ENCODE data around the gene NUTF2.

NUTF2 gene

GRCh38 chr16:67841198-67841815 lies 5.4 kb upstream of the NUTF2 start:
- H3K23ac ChIP-seq (ENCODE audit: low read length), result no peak overlapping the region
- peaks cover 22% of the 10 kb centered on the region for H3K79me2 ChIP-seq (ENCODE audit: control insufficient read depth, insufficient read depth, low read length)
- peak overlapping the region; percentile 60 for H3K4ac ChIP-seq (ENCODE audit: low read depth, low read length)
- H2AK5ac ChIP-seq (ENCODE audit: low read length), result no peak overlapping the region
- no peak overlapping the region for H2BK5ac ChIP-seq (ENCODE audit: low read length)
- no peak overlapping the region for H2BK120ac ChIP-seq (ENCODE audit: low read depth, low read length)
- peaks cover 16% of the 10 kb centered on the region for H3K79me1 ChIP-seq (ENCODE audit: low read length)
- no peak for DNase-seq
- H2BK15ac ChIP-seq (replicated peaks; ENCODE audit: low read depth), result no peak overlapping the region
- H3K27me3 ChIP-seq (ENCODE audit: insufficient read depth, low read length, poor library complexity), result no peaks in the 10 kb centered on the region
- H3K4me3 ChIP-seq (ENCODE audit: low read length), result no peak overlapping the region
- H3K4me1 ChIP-seq (ENCODE audit: control insufficient read depth, low read depth, low read length), result peaks cover 14% of the 10 kb centered on the region
- peak overlapping the region; percentile 66 for H3K9ac ChIP-seq (ENCODE audit: low read length)
- H3K27ac ChIP-seq (ENCODE audit: low read depth, low read length), result no peak overlapping the region
- no CpG with 5 or more reads among the region's 17 CpGs for WGBS (ENCODE audit: extremely low coverage, insufficient coverage, low lambda C conversion rate)
- H3K36me3 ChIP-seq (ENCODE audit: control insufficient read depth, insufficient read depth, low read length), result no peaks in the 10 kb centered on the region
- H4K5ac ChIP-seq (ENCODE audit: low read length), result peak overlapping the region; percentile 81
- H3K18ac ChIP-seq (ENCODE audit: low read length), result peak overlapping the region; percentile 62
- H3K56ac ChIP-seq (ENCODE audit: low read length), result peak overlapping the region; percentile 85
- H4K8ac ChIP-seq (ENCODE audit: low read depth, low read length), result peak overlapping the region; percentile 6
- H3K4me2 ChIP-seq (ENCODE audit: low read length), result peak overlapping the region; percentile 21

GRCh38 chr16:67841816-67842508 lies 4.8 kb upstream of the NUTF2 start, which contains the start of gene THAP11:
Gene THAP11, plus strand, starts transcription at chr16:67842320. Its CDS starts 235 bp downstream, at chr16:67842555.
- no peak within 1 kb of the TSS for H2BK15ac ChIP-seq (replicated peaks; ENCODE audit: low read depth)
- H3K4me3 ChIP-seq (ENCODE audit: low read length), result peak within 1 kb of the TSS; percentile 95
- H3K18ac ChIP-seq (ENCODE audit: low read length), result peak within 1 kb of the TSS; percentile 62
- peak within 1 kb of the TSS; percentile 60 for H3K4ac ChIP-seq (ENCODE audit: low read depth, low read length)
- H3K4me1 ChIP-seq (ENCODE audit: control insufficient read depth, low read depth, low read length), result peaks cover 14% of the 10 kb centered on the region
- no peaks in the 10 kb centered on the region for H3K36me3 ChIP-seq (ENCODE audit: control insufficient read depth, insufficient read depth, low read length)
- H3K56ac ChIP-seq (ENCODE audit: low read length), result peak within 1 kb of the TSS; percentile 100
- peak within 1 kb of the TSS; percentile 99 for H2BK5ac ChIP-seq (ENCODE audit: low read length)
- peak within 1 kb of the TSS; percentile 81 for H4K5ac ChIP-seq (ENCODE audit: low read length)
- H3K79me2 ChIP-seq (ENCODE audit: control insufficient read depth, insufficient read depth, low read length), result peaks cover 22% of the 10 kb centered on the region
- H2BK120ac ChIP-seq (ENCODE audit: low read depth, low read length), result no peak within 1 kb of the TSS
- peak; percentile 98 for DNase-seq
- H3K27me3 ChIP-seq (ENCODE audit: insufficient read depth, low read length, poor library complexity), result no peaks in the 10 kb centered on the region
- peak within 1 kb of the TSS; percentile 87 for H3K4me2 ChIP-seq (ENCODE audit: low read length)
- peak within 1 kb of the TSS; percentile 6 for H4K8ac ChIP-seq (ENCODE audit: low read depth, low read length)
- peak within 1 kb of the TSS; percentile 98 for H3K27ac ChIP-seq (ENCODE audit: low read depth, low read length)
- peaks cover 16% of the 10 kb centered on the region for H3K79me1 ChIP-seq (ENCODE audit: low read length)
- H2AK5ac ChIP-seq (ENCODE audit: low read length), result no peak within 1 kb of the TSS
- H3K9ac ChIP-seq (ENCODE audit: low read length), result peak within 1 kb of the TSS; percentile 98
- WGBS (ENCODE audit: extremely low coverage, insufficient coverage, low lambda C conversion rate), result no CpG with 5 or more reads among the region's 83 CpGs
- no peak within 1 kb of the TSS for H3K23ac ChIP-seq (ENCODE audit: low read length)

- DNase-seq, result peak; percentile 84
- WGBS (ENCODE audit: extremely low coverage, insufficient coverage, low lambda C conversion rate), result no CpG with 5 or more reads among the region's 67 CpGs
- H3K79me2 ChIP-seq (ENCODE audit: control insufficient read depth, insufficient read depth, low read length), result peaks cover 30% of the 10 kb centered on the region
- peak overlapping the region; percentile 49 for H3K4me2 ChIP-seq (ENCODE audit: low read length)
- no peak overlapping the region for H2BK15ac ChIP-seq (replicated peaks; ENCODE audit: low read depth)
- peak overlapping the region; percentile 19 for H3K18ac ChIP-seq (ENCODE audit: low read length)
- H4K5ac ChIP-seq (ENCODE audit: low read length), result no peak overlapping the region
- H3K36me3 ChIP-seq (ENCODE audit: control insufficient read depth, insufficient read depth, low read length), result no peaks in the 10 kb centered on the region
- no peak overlapping the region for H2AK5ac ChIP-seq (ENCODE audit: low read length)
- H3K56ac ChIP-seq (ENCODE audit: low read length), result peak overlapping the region; percentile 100
- no peak overlapping the region for H4K8ac ChIP-seq (ENCODE audit: low read depth, low read length)
- peak overlapping the region; percentile 98 for H3K27ac ChIP-seq (ENCODE audit: low read depth, low read length)
- H2BK5ac ChIP-seq (ENCODE audit: low read length), result peak overlapping the region; percentile 59
- H3K23ac ChIP-seq (ENCODE audit: low read length), result no peak overlapping the region
- peaks cover 16% of the 10 kb centered on the region for H3K79me1 ChIP-seq (ENCODE audit: low read length)
- H2BK120ac ChIP-seq (ENCODE audit: low read depth, low read length), result no peak overlapping the region
- H3K27me3 ChIP-seq (ENCODE audit: insufficient read depth, low read length, poor library complexity), result no peaks in the 10 kb centered on the region
- H3K4ac ChIP-seq (ENCODE audit: low read depth, low read length), result no peak overlapping the region
- H3K4me3 ChIP-seq (ENCODE audit: low read length), result peak overlapping the region; percentile 95
- H3K9ac ChIP-seq (ENCODE audit: low read length), result peak overlapping the region; percentile 98
- peaks cover 14% of the 10 kb centered on the region for H3K4me1 ChIP-seq (ENCODE audit: control insufficient read depth, low read depth, low read length)
These were observed 4.0 kb upstream of the NUTF2 start for GRCh38 chr16:67842509-67843342.

- Histone ChIP-seq H3K56ac (ENCODE audit: low read length) (peak overlapping the region; percentile 100), H4K8ac (ENCODE audit: low read depth, low read length) (no peak overlapping the region), H3K23ac (ENCODE audit: low read length) (no peak overlapping the region), H3K18ac (ENCODE audit: low read length) (no peak overlapping the region), H3K27ac (ENCODE audit: low read depth, low read length) (no peak overlapping the region), H3K79me2 (ENCODE audit: control insufficient read depth, insufficient read depth, low read length) (peaks cover 36% of the 10 kb centered on the region), H3K36me3 (ENCODE audit: control insufficient read depth, insufficient read depth, low read length) (no peaks in the 10 kb centered on the region), H3K4ac (ENCODE audit: low read depth, low read length) (no peak overlapping the region), H2BK5ac (ENCODE audit: low read length) (no peak overlapping the region), H3K4me3 (ENCODE audit: low read length) (peak overlapping the region; percentile 58), H3K9ac (ENCODE audit: low read length) (peak overlapping the region; percentile 98), H3K4me1 (ENCODE audit: control insufficient read depth, low read depth, low read length) (peaks cover 17% of the 10 kb centered on the region), H4K5ac (ENCODE audit: low read length) (no peak overlapping the region), H2BK15ac (replicated peaks; ENCODE audit: low read depth) (no peak overlapping the region), H3K27me3 (ENCODE audit: insufficient read depth, low read length, poor library complexity) (no peaks in the 10 kb centered on the region), H2BK120ac (ENCODE audit: low read depth, low read length) (no peak overlapping the region), H3K4me2 (ENCODE audit: low read length) (peak overlapping the region; percentile 49), H2AK5ac (ENCODE audit: low read length) (no peak overlapping the region), H3K79me1 (ENCODE audit: low read length) (peaks cover 16% of the 10 kb centered on the region)
- DNase-seq, result no peak
- no CpG with 5 or more reads among the region's 11 CpGs for WGBS (ENCODE audit: extremely low coverage, insufficient coverage, low lambda C conversion rate)
These were observed 3.4 kb upstream of the NUTF2 start for GRCh38 chr16:67843343-67843765.

- Histone ChIP-seq H3K4ac (ENCODE audit: low read depth, low read length) (no peak overlapping the region), H3K36me3 (ENCODE audit: control insufficient read depth, insufficient read depth, low read length) (peaks cover 1% of the 10 kb centered on the region), H3K27ac (ENCODE audit: low read depth, low read length) (no peak overlapping the region), H3K27me3 (ENCODE audit: insufficient read depth, low read length, poor library complexity) (no peaks in the 10 kb centered on the region), H3K4me3 (ENCODE audit: low read length) (no peak overlapping the region), H3K18ac (ENCODE audit: low read length) (no peak overlapping the region), H2AK5ac (ENCODE audit: low read length) (no peak overlapping the region), H2BK15ac (replicated peaks; ENCODE audit: low read depth) (no peak overlapping the region), H3K79me1 (ENCODE audit: low read length) (peaks cover 17% of the 10 kb centered on the region), H3K79me2 (ENCODE audit: control insufficient read depth, insufficient read depth, low read length) (peaks cover 46% of the 10 kb centered on the region), H4K5ac (ENCODE audit: low read length) (no peak overlapping the region), H3K23ac (ENCODE audit: low read length) (no peak overlapping the region), H3K4me1 (ENCODE audit: control insufficient read depth, low read depth, low read length) (peaks cover 17% of the 10 kb centered on the region), H3K4me2 (ENCODE audit: low read length) (peak overlapping the region; percentile 28), H4K8ac (ENCODE audit: low read depth, low read length) (no peak overlapping the region), H3K9ac (ENCODE audit: low read length) (peak overlapping the region; percentile 51), H3K56ac (ENCODE audit: low read length) (peak overlapping the region; percentile 29), H2BK120ac (ENCODE audit: low read depth, low read length) (no peak overlapping the region), H2BK5ac (ENCODE audit: low read length) (no peak overlapping the region)
- no peak for DNase-seq
- no CpG with 5 or more reads among the region's 4 CpGs for WGBS (ENCODE audit: extremely low coverage, insufficient coverage, low lambda C conversion rate)
These were observed 2.2 kb upstream of the NUTF2 start for GRCh38 chr16:67844497-67844896.
